ENCODE measurements around the gene GRSF1.

The GRSF1 gene

GRCh38 chr4:70863099-70863790 is 23.6 kb upstream of the GRSF1 start:
- DNase-seq = no peak
- H3K4me2 ChIP-seq (ENCODE audit: low read depth, low read length) = no peak overlapping the region
- no peak overlapping the region for H3K4me3 ChIP-seq (ENCODE audit: low read length)
- no peaks in the 10 kb centered on the region for H3K4me1 ChIP-seq (ENCODE audit: low read length)
- no peak overlapping the region for H3K27ac ChIP-seq (ENCODE audit: low read length)
- no peak overlapping the region for H2AFZ ChIP-seq (ENCODE audit: low read length)
- no peaks in the 10 kb centered on the region for H3K79me2 ChIP-seq (ENCODE audit: low read length)
- no peak for TF ChIP-seq CTCF (IDR thresholded peaks at IDR 0.05; ENCODE audit: low read length)
- TF ChIP-seq EZH2 (optimal IDR thresholded peaks at IDR 0.05; ENCODE audit: low read depth, low read length) = no peak
- TF ChIP-seq EZH2phosphoT487 (IDR thresholded peaks at IDR 0.05; ENCODE audit: low read length) = no peak
- no peaks in the 10 kb centered on the region for H3F3A ChIP-seq (ENCODE audit: insufficient read depth, low read length)
- H4K20me1 ChIP-seq (ENCODE audit: insufficient read depth, low read length) = no peaks in the 10 kb centered on the region
- no peaks in the 10 kb centered on the region for H3K9me2 ChIP-seq (replicated peaks; ENCODE audit: insufficient read depth, low read length)
- H3K27me3 ChIP-seq (replicated peaks; ENCODE audit: insufficient read depth, low read length) = no peaks in the 10 kb centered on the region
- no peaks in the 10 kb centered on the region for H3K36me3 ChIP-seq (replicated peaks; ENCODE audit: insufficient read depth, low read length)
- no peak overlapping the region for H3K9ac ChIP-seq (ENCODE audit: low read length)
- no peaks in the 10 kb centered on the region for H3K9me3 ChIP-seq (replicated peaks; ENCODE audit: insufficient read depth, low read length)

GRCh38 chr4:70859066-70859465 is 19.4 kb upstream of the GRSF1 start:
- DNase-seq = no peak
- H3K4me3 ChIP-seq (ENCODE audit: low read length) = no peak overlapping the region
- H3K79me2 ChIP-seq (ENCODE audit: low read length) = no peaks in the 10 kb centered on the region
- no peaks in the 10 kb centered on the region for H4K20me1 ChIP-seq (ENCODE audit: insufficient read depth, low read length)
- no peaks in the 10 kb centered on the region for H3K4me1 ChIP-seq (ENCODE audit: low read length)
- no peaks in the 10 kb centered on the region for H3K36me3 ChIP-seq (replicated peaks; ENCODE audit: insufficient read depth, low read length)
- H3K9ac ChIP-seq (ENCODE audit: low read length) = no peak overlapping the region
- TF ChIP-seq EZH2 (optimal IDR thresholded peaks at IDR 0.05; ENCODE audit: low read depth, low read length) (no peak), CTCF (IDR thresholded peaks at IDR 0.05; ENCODE audit: low read length) (no peak), EZH2phosphoT487 (IDR thresholded peaks at IDR 0.05; ENCODE audit: low read length) (no peak)
- H3K4me2 ChIP-seq (ENCODE audit: low read depth, low read length) = no peak overlapping the region
- no peaks in the 10 kb centered on the region for H3F3A ChIP-seq (ENCODE audit: insufficient read depth, low read length)
- no peaks in the 10 kb centered on the region for H3K27me3 ChIP-seq (replicated peaks; ENCODE audit: insufficient read depth, low read length)
- no peak overlapping the region for H3K27ac ChIP-seq (ENCODE audit: low read length)
- H2AFZ ChIP-seq (ENCODE audit: low read length) = no peak overlapping the region
- no peaks in the 10 kb centered on the region for H3K9me2 ChIP-seq (replicated peaks; ENCODE audit: insufficient read depth, low read length)
- H3K9me3 ChIP-seq (replicated peaks; ENCODE audit: insufficient read depth, low read length) = no peaks in the 10 kb centered on the region

GRCh38 chr4:70858454-70858853 is 18.8 kb upstream of the GRSF1 start:
- H3K36me3 ChIP-seq (replicated peaks; ENCODE audit: insufficient read depth, low read length) = no peaks in the 10 kb centered on the region
- no peaks in the 10 kb centered on the region for H3K9me2 ChIP-seq (replicated peaks; ENCODE audit: insufficient read depth, low read length)
- H3K4me2 ChIP-seq (ENCODE audit: low read depth, low read length) = no peak overlapping the region
- H3K4me3 ChIP-seq (ENCODE audit: low read length) = no peak overlapping the region
- TF ChIP-seq CTCF (IDR thresholded peaks at IDR 0.05; ENCODE audit: low read length) (no peak), EZH2phosphoT487 (IDR thresholded peaks at IDR 0.05; ENCODE audit: low read length) (no peak), EZH2 (optimal IDR thresholded peaks at IDR 0.05; ENCODE audit: low read depth, low read length) (no peak)
- H3K27ac ChIP-seq (ENCODE audit: low read length) = no peak overlapping the region
- H3K79me2 ChIP-seq (ENCODE audit: low read length) = no peaks in the 10 kb centered on the region
- H4K20me1 ChIP-seq (ENCODE audit: insufficient read depth, low read length) = no peaks in the 10 kb centered on the region
- no peaks in the 10 kb centered on the region for H3K4me1 ChIP-seq (ENCODE audit: low read length)
- H3K9ac ChIP-seq (ENCODE audit: low read length) = no peak overlapping the region
- no peak for DNase-seq
- H3F3A ChIP-seq (ENCODE audit: insufficient read depth, low read length) = no peaks in the 10 kb centered on the region
- H2AFZ ChIP-seq (ENCODE audit: low read length) = no peak overlapping the region
- no peaks in the 10 kb centered on the region for H3K27me3 ChIP-seq (replicated peaks; ENCODE audit: insufficient read depth, low read length)
- H3K9me3 ChIP-seq (replicated peaks; ENCODE audit: insufficient read depth, low read length) = no peaks in the 10 kb centered on the region
